NCI-H1092 (cell line): ENCODE measurements around the gene RCAN3.

Experiments used
- DNase-seq: peaks from one replicate; lab custom pipeline; 2025; lab: John Stamatoyannopoulos, UW

The RCAN3 gene

GRCh38 chr1:24551290-24551959 is 48.8 kb downstream of the RCAN3 start:
- no peak for DNase-seq

- no peak for DNase-seq
Measured at GRCh38 chr1:24551960-24552571, 49.4 kb downstream of the RCAN3 start.

- no peak for DNase-seq
Measured at GRCh38 chr1:24553931-24554330, 51.3 kb downstream of the RCAN3 start.

GRCh38 chr1:24554714-24555113 is 52.1 kb downstream of the RCAN3 start:
- no peak for DNase-seq

GRCh38 chr1:24555591-24556413 is 53.2 kb downstream of the RCAN3 start, which contains the start of gene NCMAP:
Gene NCMAP (plus strand): TSS chr1:24556087. CDS start chr1:24595431, 39,344 bp downstream.
- no peak for DNase-seq

GRCh38 chr1:24556414-24556795 is 53.8 kb downstream of the RCAN3 start:
- no peak for DNase-seq

GRCh38 chr1:24557220-24557619 is 54.6 kb downstream of the RCAN3 start:
- no peak for DNase-seq

GRCh38 chr1:24557711-24558131 is 55.1 kb downstream of the RCAN3 start:
- no peak for DNase-seq

- no peak for DNase-seq
Measured at GRCh38 chr1:24558455-24558854, 55.8 kb downstream of the RCAN3 start.

GRCh38 chr1:24558902-24559791 is 56.5 kb downstream of the RCAN3 start:
- DNase-seq = peak; percentile 59

- no peak for DNase-seq
Measured at GRCh38 chr1:24560361-24560760, 57.7 kb downstream of the RCAN3 start.

- DNase-seq = no peak
Measured at GRCh38 chr1:24562625-24563024, 60.0 kb downstream of the RCAN3 start.

GRCh38 chr1:24564695-24565094 is 62.1 kb downstream of the RCAN3 start:
- DNase-seq = no peak

- DNase-seq = no peak
Measured at GRCh38 chr1:24566236-24566867, 63.7 kb downstream of the RCAN3 start.

- no peak for DNase-seq
Measured at GRCh38 chr1:24567792-24568388, 65.3 kb downstream of the RCAN3 start.

GRCh38 chr1:24568475-24568874 is 65.8 kb downstream of the RCAN3 start:
- no peak for DNase-seq

- no peak for DNase-seq
Measured at GRCh38 chr1:24570265-24571125, 67.9 kb downstream of the RCAN3 start.

- no peak for DNase-seq
Measured at GRCh38 chr1:24572301-24572700, 69.7 kb downstream of the RCAN3 start.

GRCh38 chr1:24575905-24576587 is 73.4 kb downstream of the RCAN3 start:
- no peak for DNase-seq
